HEK293T (cell line): Measurements from ENCODE around the gene CST9.

Experiments used
- CTCF ChIA-PET: fragments of 350-600 bp; formaldehyde crosslinking; extraction: SDS; loops from one replicate; lab custom pipeline; 2021; ENCODE audit warnings: antibody characterized with exemption, inconsistent platforms; lab: Yijun Ruan, JAX
- POLR2A ChIA-PET: fragments of 350-600 bp; formaldehyde crosslinking; extraction: SDS; loops from one replicate; lab custom pipeline; 2020; ENCODE audit warnings: antibody characterized with exemption, inconsistent platforms; lab: Yijun Ruan, JAX
- DNase-seq: peaks from one replicate; pipeline ENCODE4 v3.0.0; 2012; ENCODE audit warnings: mixed read lengths; ENCODE audit errors: extremely low spot score
- ARNT ChIP-seq: fragments of 450-650 bp; IDR thresholded peaks from 2 replicates; pipeline ENCODE4 v1.6.1; 2017; ENCODE audit warnings: mild to moderate bottlenecking
- BHLHE40 ChIP-seq: fragments of 450-650 bp; IDR thresholded peaks from 2 replicates; pipeline ENCODE4 v1.6.1; 2016; ENCODE audit warnings: mild to moderate bottlenecking, moderate library complexity, borderline replicate concordance
- CTBP1 ChIP-seq: fragments of 450-650 bp; IDR thresholded peaks from 2 replicates; pipeline ENCODE4 v1.6.1; 2016; ENCODE audit warnings: borderline replicate concordance
- ELF4 ChIP-seq: fragments of 450-650 bp; IDR thresholded peaks from 2 replicates; pipeline ENCODE4 v1.6.1; 2017; ENCODE audit warnings: antibody characterized with exemption
- FOXA1 ChIP-seq: fragments of 450-650 bp; IDR thresholded peaks from 2 replicates; pipeline ENCODE4 v1.6.1; 2016; ENCODE audit warnings: mild to moderate bottlenecking
- FOXK2 ChIP-seq: fragments of 450-650 bp; IDR thresholded peaks from 2 replicates; pipeline ENCODE4 v1.6.1; 2016; ENCODE audit warnings: mild to moderate bottlenecking
- FOXM1 ChIP-seq: fragments of 450-650 bp; IDR thresholded peaks from 2 replicates; pipeline ENCODE4 v1.6.1; 2017; ENCODE audit warnings: mild to moderate bottlenecking, borderline replicate concordance
- HDGF ChIP-seq: fragments of 450-650 bp; IDR thresholded peaks from 2 replicates; pipeline ENCODE4 v1.6.1; 2017; ENCODE audit warnings: antibody characterized with exemption, borderline replicate concordance
- L3MBTL2 ChIP-seq: fragments of 450-650 bp; conservative IDR thresholded peaks from 2 replicates; pipeline ENCODE4 v1.6.1; 2016; ENCODE audit warnings: mild to moderate bottlenecking
- LEF1 ChIP-seq: fragments of 450-650 bp; IDR thresholded peaks from 2 replicates; pipeline ENCODE4 v1.6.1; 2017; ENCODE audit warnings: mild to moderate bottlenecking, borderline replicate concordance
- NFRKB ChIP-seq: fragments of 450-650 bp; IDR thresholded peaks from 2 replicates; pipeline ENCODE4 v1.6.1; 2016; ENCODE audit warnings: mild to moderate bottlenecking, moderate library complexity
- SP1 ChIP-seq: fragments of 450-650 bp; IDR thresholded peaks from 2 replicates; pipeline ENCODE4 v1.6.1; 2017
- SUZ12 ChIP-seq: fragments of 450-650 bp; IDR thresholded peaks from 2 replicates; pipeline ENCODE4 v1.6.1; 2016; ENCODE audit warnings: mild to moderate bottlenecking
- TARDBP ChIP-seq: fragments of 450-650 bp; IDR thresholded peaks from 2 replicates; pipeline ENCODE4 v1.6.1; 2016
- ZNF384 ChIP-seq: fragments of 450-650 bp; IDR thresholded peaks from 2 replicates; pipeline ENCODE4 v1.6.1; 2016
- TF ChIP-seq, protein P1 (sequence below): fragments of 450-650 bp; IDR thresholded peaks from 2 replicates; pipeline ENCODE4 v1.6.1; 2016

Gene CST9

GRCh38 chr20:23634985-23635767 lies 29.5 kb upstream of the CST9 start:
- CTCF ChIA-PET: no interaction called here
- TF ChIP-seq, protein P1, sequence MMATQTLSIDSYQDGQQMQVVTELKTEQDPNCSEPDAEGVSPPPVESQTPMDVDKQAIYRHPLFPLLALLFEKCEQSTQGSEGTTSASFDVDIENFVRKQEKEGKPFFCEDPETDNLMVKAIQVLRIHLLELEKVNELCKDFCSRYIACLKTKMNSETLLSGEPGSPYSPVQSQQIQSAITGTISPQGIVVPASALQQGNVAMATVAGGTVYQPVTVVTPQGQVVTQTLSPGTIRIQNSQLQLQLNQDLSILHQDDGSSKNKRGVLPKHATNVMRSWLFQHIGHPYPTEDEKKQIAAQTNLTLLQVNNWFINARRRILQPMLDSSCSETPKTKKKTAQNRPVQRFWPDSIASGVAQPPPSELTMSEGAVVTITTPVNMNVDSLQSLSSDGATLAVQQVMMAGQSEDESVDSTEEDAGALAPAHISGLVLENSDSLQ: no peak
- no peak for TF ChIP-seq ZNF384
- TF ChIP-seq FOXA1: no peak
- TF ChIP-seq TARDBP: no peak
- no peak for TF ChIP-seq SP1
- TF ChIP-seq BHLHE40: no peak
- no peak for TF ChIP-seq L3MBTL2
- TF ChIP-seq NFRKB: no peak
- TF ChIP-seq FOXK2: no peak
- TF ChIP-seq HDGF: no peak
- no peak for TF ChIP-seq SUZ12
- TF ChIP-seq ARNT: no peak
- TF ChIP-seq ELF4: no peak
- TF ChIP-seq LEF1: no peak
- no peak for TF ChIP-seq CTBP1
- TF ChIP-seq FOXM1: no peak
- POLR2A ChIA-PET: no interaction called here

GRCh38 chr20:23634044-23634801 lies 28.5 kb upstream of the CST9 start:
- no peak for DNase-seq
- no peak for TF ChIP-seq FOXA1
- TF ChIP-seq TARDBP: no peak
- no peak for TF ChIP-seq L3MBTL2
- no peak for TF ChIP-seq HDGF
- no peak for TF ChIP-seq CTBP1
- TF ChIP-seq LEF1: no peak
- no peak for TF ChIP-seq FOXK2
- TF ChIP-seq BHLHE40: no peak
- no peak for TF ChIP-seq NFRKB
- TF ChIP-seq SUZ12: no peak
- no peak for TF ChIP-seq ARNT
- TF ChIP-seq, protein P1: no peak
- no peak for TF ChIP-seq FOXM1
- no peak for TF ChIP-seq SP1
- no peak for TF ChIP-seq ZNF384
- CTCF ChIA-PET: no interaction called here
- POLR2A ChIA-PET: no interaction called here

More at GRCh38 chr20:23634985-23635767, 29.5 kb upstream of the CST9 start:
- no peak for DNase-seq

DNA sequence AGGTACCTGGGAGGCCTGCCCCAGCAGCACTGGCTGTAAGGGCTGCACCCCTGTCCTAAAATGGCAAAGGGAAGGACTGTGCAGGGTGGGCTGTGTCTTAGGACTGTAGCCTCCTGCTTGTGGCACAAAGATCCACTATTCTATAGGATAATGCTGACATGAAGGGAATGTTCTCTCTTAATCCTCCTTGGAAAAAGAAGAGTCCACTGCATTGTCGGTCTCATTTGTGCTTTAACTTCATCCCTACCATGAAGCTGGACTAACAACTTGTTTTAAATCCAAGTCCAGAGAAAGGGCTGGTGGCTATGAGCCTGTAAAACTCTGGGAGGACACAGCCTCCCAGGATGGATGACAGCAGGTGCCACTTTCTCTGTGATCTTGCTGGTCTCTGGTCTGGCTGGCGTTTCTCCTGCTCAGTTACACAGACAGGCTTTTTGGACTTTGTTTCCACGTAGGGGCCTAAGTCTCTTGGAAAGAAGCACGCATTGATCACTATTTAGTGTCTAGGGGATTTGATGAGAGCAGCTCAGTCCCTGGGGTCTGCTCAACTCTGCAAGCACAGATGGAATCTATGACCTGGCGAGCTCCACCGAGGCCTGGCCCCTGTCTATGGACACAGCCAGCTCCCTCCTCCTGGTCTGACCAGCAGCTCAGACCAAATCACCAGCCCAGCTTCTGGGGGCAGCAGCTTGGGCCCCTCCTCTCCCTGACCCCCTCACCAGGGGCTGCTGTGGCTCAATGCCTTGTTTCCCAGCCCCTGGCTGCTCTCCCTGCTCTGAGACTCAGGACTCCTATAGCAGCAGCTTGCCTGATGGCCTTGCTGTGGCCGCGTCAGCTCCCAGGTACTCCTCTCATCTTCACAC lies 27.2 kb upstream of the CST9 start:
- TF ChIP-seq LEF1 (no peak), L3MBTL2 (no peak), NFRKB (no peak), FOXK2 (no peak), SUZ12 (no peak), SP1 (no peak)
- POLR2A ChIA-PET: no interaction called here
- DNase-seq: no peak
- CTCF ChIA-PET: no interaction called here

- ChIA-PET POLR2A (no interaction called here), CTCF (no interaction called here)
- TF ChIP-seq BHLHE40 (no peak), FOXM1 (no peak), FOXK2 (no peak), L3MBTL2 (no peak), FOXA1 (no peak), SP1 (no peak), TARDBP (no peak), ELF4 (no peak), NFRKB (no peak), LEF1 (no peak), CTBP1 (no peak), SUZ12 (no peak), ARNT (no peak), HDGF (no peak), ZNF384 (no peak)
- TF ChIP-seq, protein P1: no peak
- DNase-seq: no peak
Measured at GRCh38 chr20:23631981-23632710, 26.4 kb upstream of the CST9 start.
